GM23338 (cell line): ENCODE measurements around the gene OLFML2B.

ENCODE experiments used
- CREB1 ChIP-seq: fragments of 250-450 bp; sonication (Bioruptor Pico); IDR thresholded peaks from 2 replicates; pipeline ENCODE4 v1.5.0; 2020; ENCODE audit warnings: low read depth, mild to moderate bottlenecking, moderate library complexity
- EZH2 ChIP-seq: fragments of 200-600 bp; sonication (generic); IDR thresholded peaks from one replicate; pipeline ENCODE4 v1.8.0; 2017; ENCODE audit warnings: antibody characterized with exemption, mild to moderate bottlenecking, low read depth; ENCODE audit not compliant: unreplicated experiment
- EZH2phosphoT487 ChIP-seq: fragments of 200-600 bp; sonication (generic); IDR thresholded peaks from one replicate; pipeline ENCODE4 v1.8.1; 2018; ENCODE audit warnings: antibody characterized with exemption; ENCODE audit not compliant: unreplicated experiment
- JUNB ChIP-seq: IDR thresholded peaks from one replicate; pipeline ENCODE4 v1.6.1; 2016; ENCODE audit warnings: antibody characterized with exemption; ENCODE audit not compliant: unreplicated experiment
- NANOG ChIP-seq: IDR thresholded peaks from 2 replicates; pipeline ENCODE4 v1.6.1; 2016; ENCODE audit warnings: antibody characterized with exemption, borderline replicate concordance
- POLR2AphosphoS5 ChIP-seq: IDR thresholded peaks from 2 replicates; pipeline ENCODE4 v1.6.1; 2016; ENCODE audit warnings: antibody characterized with exemption, low read depth
- REST ChIP-seq: IDR thresholded peaks from one replicate; pipeline ENCODE4 v1.6.1; 2018; ENCODE audit warnings: antibody characterized with exemption; ENCODE audit not compliant: unreplicated experiment
- TF ChIP-seq, protein P1 (sequence below), 2 experiments: fragments of 200-600 bp in 1 of 2; sonication (generic) in 1 of 2; conservative IDR thresholded peaks; 2 replicates each; pipeline versions ENCODE4 v1.5.1 to v1.6.1; 2016 to 2017; ENCODE audit warnings: antibody characterized with exemption in 2 of 2, low read depth in 2 of 2, mild to moderate bottlenecking in 2 of 2, moderate library complexity in 1 of 2

DNA sequence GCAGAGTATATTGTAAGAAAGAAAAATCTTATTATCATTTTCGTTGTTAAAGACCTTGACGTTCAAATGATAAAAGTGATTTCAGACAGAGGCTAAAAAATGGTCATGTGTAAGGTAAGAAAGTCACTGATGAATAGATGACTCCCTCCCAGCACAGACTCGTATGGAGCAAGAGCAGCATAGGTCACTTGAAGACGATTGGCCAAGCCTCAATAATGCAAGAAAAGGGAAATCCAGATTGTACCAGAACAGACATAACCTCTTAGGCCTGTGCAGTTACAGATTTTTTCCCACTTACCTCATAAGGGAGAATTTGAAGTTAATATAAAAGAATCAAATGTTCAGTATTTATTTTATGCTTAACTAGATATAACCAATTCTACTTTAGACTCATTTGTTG is 16.3 kb upstream of the OLFML2B start:
- TF ChIP-seq, protein P1, sequence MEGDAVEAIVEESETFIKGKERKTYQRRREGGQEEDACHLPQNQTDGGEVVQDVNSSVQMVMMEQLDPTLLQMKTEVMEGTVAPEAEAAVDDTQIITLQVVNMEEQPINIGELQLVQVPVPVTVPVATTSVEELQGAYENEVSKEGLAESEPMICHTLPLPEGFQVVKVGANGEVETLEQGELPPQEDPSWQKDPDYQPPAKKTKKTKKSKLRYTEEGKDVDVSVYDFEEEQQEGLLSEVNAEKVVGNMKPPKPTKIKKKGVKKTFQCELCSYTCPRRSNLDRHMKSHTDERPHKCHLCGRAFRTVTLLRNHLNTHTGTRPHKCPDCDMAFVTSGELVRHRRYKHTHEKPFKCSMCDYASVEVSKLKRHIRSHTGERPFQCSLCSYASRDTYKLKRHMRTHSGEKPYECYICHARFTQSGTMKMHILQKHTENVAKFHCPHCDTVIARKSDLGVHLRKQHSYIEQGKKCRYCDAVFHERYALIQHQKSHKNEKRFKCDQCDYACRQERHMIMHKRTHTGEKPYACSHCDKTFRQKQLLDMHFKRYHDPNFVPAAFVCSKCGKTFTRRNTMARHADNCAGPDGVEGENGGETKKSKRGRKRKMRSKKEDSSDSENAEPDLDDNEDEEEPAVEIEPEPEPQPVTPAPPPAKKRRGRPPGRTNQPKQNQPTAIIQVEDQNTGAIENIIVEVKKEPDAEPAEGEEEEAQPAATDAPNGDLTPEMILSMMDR (conservative IDR thresholded peaks at IDR 0.05; ENCODE audit: low read depth in 2 of 2) = no peak
- no peak for TF ChIP-seq NANOG
- no peak for TF ChIP-seq REST
- TF ChIP-seq EZH2phosphoT487 = no peak
- TF ChIP-seq EZH2 = no peak
- no peak for TF ChIP-seq POLR2AphosphoS5
- no peak for TF ChIP-seq CREB1 (CRISPR knock-in tag)
- no peak for TF ChIP-seq JUNB
